ENCODE results near the gene GSN. TPM values are rescaled to one million over a fixed set of nuclear protein-coding genes. Genes with fewer than 3 reads are reported as not detected.
A peak's percentile ranks its signal among the peaks of the same experiment; 100 is the strongest.

GSN gene
- total and polyA plus RNA-seq, 5 donors from 2014 or later = 2.7 to 12.1 (median 5.2) TPM

- Histone ChIP-seq H3K9me3 (ENCODE audit: control insufficient read depth in 2 of 2, low read length in 2 of 2) (no peaks in the 10 kb centered on the region), H3K4me3 (ENCODE audit: low read depth, low read length) (no peak overlapping the region), H3K27ac (ENCODE audit: insufficient read depth, low read length, poor library complexity, severe bottlenecking) (no peak overlapping the region), H3K4me1 (ENCODE audit: control insufficient read depth, insufficient read depth, low read length, poor library complexity, severe bottlenecking) (peaks cover 3% of the 10 kb centered on the region), H3K27me3 (ENCODE audit: control insufficient read depth, insufficient read depth, low read length) (no peaks in the 10 kb centered on the region), H3K36me3 (ENCODE audit: control insufficient read depth, insufficient read depth, low read length) (peaks cover 4% of the 10 kb centered on the region)
- H3K4me3 Mint-ChIP-seq = no peak overlapping the region
- H3K27me3 Mint-ChIP-seq = no peaks in the 10 kb centered on the region
- peaks cover 0 to 4% (median 0%) of the 10 kb centered on the region in 4 donors for H3K4me1 Mint-ChIP-seq
- H3K27ac Mint-ChIP-seq = no peak overlapping the region
- peaks cover 15% of the 10 kb centered on the region for H3K36me3 Mint-ChIP-seq
- H3K9me3 Mint-ChIP-seq = no peaks in the 10 kb centered on the region
- ATAC-seq (ENCODE audit: low read depth in 2 of 2) (no peak), DNase-seq (no peak)
Measured at GRCh38 chr9:121325387-121325786, 57.4 kb downstream of the GSN start.

GRCh38 chr9:121326130-121326838 lies 58.3 kb downstream of the GSN start:
- Histone ChIP-seq H3K4me1 (ENCODE audit: control insufficient read depth, insufficient read depth, low read length, poor library complexity, severe bottlenecking) (no peaks in the 10 kb centered on the region), H3K36me3 (ENCODE audit: control insufficient read depth, insufficient read depth, low read length) (peaks cover 4% of the 10 kb centered on the region), H3K9me3 (ENCODE audit: control insufficient read depth in 2 of 2, low read length in 2 of 2) (no peaks in the 10 kb centered on the region), H3K4me3 (ENCODE audit: low read depth, low read length) (no peak overlapping the region), H3K27me3 (ENCODE audit: control insufficient read depth, insufficient read depth, low read length) (no peaks in the 10 kb centered on the region), H3K27ac (ENCODE audit: insufficient read depth, low read length, poor library complexity, severe bottlenecking) (no peak overlapping the region)
- Mint-ChIP-seq H3K4me1 (peaks cover 0 to 1% (median 0%) of the 10 kb centered on the region in 4 donors), H3K27me3 (no peaks in the 10 kb centered on the region), H3K9me3 (no peaks in the 10 kb centered on the region), H3K4me3 (no peak overlapping the region), H3K36me3 (peaks cover 18% of the 10 kb centered on the region), H3K27ac (no peak overlapping the region)
- DNase-seq (no peak), ATAC-seq (ENCODE audit: low read depth in 2 of 2) (no peak)

- Histone ChIP-seq H3K36me3 (ENCODE audit: control insufficient read depth, insufficient read depth, low read length) (peaks cover 4% of the 10 kb centered on the region), H3K4me1 (ENCODE audit: control insufficient read depth, insufficient read depth, low read length, poor library complexity, severe bottlenecking) (no peaks in the 10 kb centered on the region), H3K27me3 (ENCODE audit: control insufficient read depth, insufficient read depth, low read length) (no peaks in the 10 kb centered on the region), H3K27ac (ENCODE audit: insufficient read depth, low read length, poor library complexity, severe bottlenecking) (no peak overlapping the region), H3K4me3 (ENCODE audit: low read depth, low read length) (no peak overlapping the region), H3K9me3 (ENCODE audit: control insufficient read depth in 2 of 2, low read length in 2 of 2) (no peaks in the 10 kb centered on the region)
- H3K27me3 Mint-ChIP-seq = no peaks in the 10 kb centered on the region
- no peaks in the 10 kb centered on the region for H3K4me1 Mint-ChIP-seq
- H3K4me3 Mint-ChIP-seq = no peak overlapping the region
- peak overlapping the region in 1 of 3 donors; percentile 41 for H3K27ac Mint-ChIP-seq
- no peak for ATAC-seq (ENCODE audit: low read depth in 2 of 2)
- no peak for DNase-seq
- peaks cover 18% of the 10 kb centered on the region for H3K36me3 Mint-ChIP-seq
- H3K9me3 Mint-ChIP-seq = no peaks in the 10 kb centered on the region
Measured at GRCh38 chr9:121326901-121327613, 59.1 kb downstream of the GSN start.

- Mint-ChIP-seq H3K9me3 (peaks cover 0 to 1% (median 0%) of the 10 kb centered on the region in 7 donors), H3K27ac (no peak overlapping the region), H3K4me3 (no peak overlapping the region), H3K27me3 (no peaks in the 10 kb centered on the region), H3K4me1 (no peaks in the 10 kb centered on the region), H3K36me3 (peaks cover 18% of the 10 kb centered on the region)
- ATAC-seq (ENCODE audit: low read depth in 2 of 2) (no peak), DNase-seq (no peak)
- no peak overlapping the region for H3K27ac ChIP-seq (ENCODE audit: insufficient read depth, low read length, poor library complexity, severe bottlenecking)
- H3K9me3 ChIP-seq (ENCODE audit: control insufficient read depth in 2 of 2, low read length in 2 of 2) = no peaks in the 10 kb centered on the region
- H3K27me3 ChIP-seq (ENCODE audit: control insufficient read depth, insufficient read depth, low read length) = no peaks in the 10 kb centered on the region
- peaks cover 4% of the 10 kb centered on the region for H3K36me3 ChIP-seq (ENCODE audit: control insufficient read depth, insufficient read depth, low read length)
- no peak overlapping the region for H3K4me3 ChIP-seq (ENCODE audit: low read depth, low read length)
- H3K4me1 ChIP-seq (ENCODE audit: control insufficient read depth, insufficient read depth, low read length, poor library complexity, severe bottlenecking) = no peaks in the 10 kb centered on the region
Measured at GRCh38 chr9:121328476-121328875, 60.5 kb downstream of the GSN start.

- peaks cover 4% of the 10 kb centered on the region for H3K36me3 ChIP-seq (ENCODE audit: control insufficient read depth, insufficient read depth, low read length)
- ATAC-seq (ENCODE audit: low read depth in 2 of 2) = no peak
- H3K9me3 Mint-ChIP-seq = peaks cover 0 to 1% (median 0%) of the 10 kb centered on the region in 7 donors
- H3K27ac ChIP-seq (ENCODE audit: insufficient read depth, low read length, poor library complexity, severe bottlenecking) = no peak overlapping the region
- H3K27me3 ChIP-seq (ENCODE audit: control insufficient read depth, insufficient read depth, low read length) = no peaks in the 10 kb centered on the region
- H3K4me1 ChIP-seq (ENCODE audit: control insufficient read depth, insufficient read depth, low read length, poor library complexity, severe bottlenecking) = no peaks in the 10 kb centered on the region
- no peak for DNase-seq
- H3K9me3 ChIP-seq (ENCODE audit: control insufficient read depth in 2 of 2, low read length in 2 of 2) = no peaks in the 10 kb centered on the region
- H3K4me3 ChIP-seq (ENCODE audit: low read depth, low read length) = no peak overlapping the region
- peaks cover 18% of the 10 kb centered on the region for H3K36me3 Mint-ChIP-seq
- H3K4me1 Mint-ChIP-seq = no peaks in the 10 kb centered on the region
- H3K27ac Mint-ChIP-seq = no peak overlapping the region
- H3K27me3 Mint-ChIP-seq = no peaks in the 10 kb centered on the region
- no peak overlapping the region for H3K4me3 Mint-ChIP-seq
Measured at GRCh38 chr9:121328876-121329681, 61.1 kb downstream of the GSN start.

GRCh38 chr9:121331549-121331948 lies 63.6 kb downstream of the GSN start:
- Histone ChIP-seq H3K4me1 (ENCODE audit: control insufficient read depth, insufficient read depth, low read length, poor library complexity, severe bottlenecking) (no peaks in the 10 kb centered on the region), H3K36me3 (ENCODE audit: control insufficient read depth, insufficient read depth, low read length) (peaks cover 4% of the 10 kb centered on the region), H3K27me3 (ENCODE audit: control insufficient read depth, insufficient read depth, low read length) (no peaks in the 10 kb centered on the region), H3K4me3 (ENCODE audit: low read depth, low read length) (no peak overlapping the region), H3K9me3 (ENCODE audit: control insufficient read depth in 2 of 2, low read length in 2 of 2) (no peaks in the 10 kb centered on the region), H3K27ac (ENCODE audit: insufficient read depth, low read length, poor library complexity, severe bottlenecking) (no peak overlapping the region)
- no peaks in the 10 kb centered on the region for H3K4me1 Mint-ChIP-seq
- no peak overlapping the region for H3K4me3 Mint-ChIP-seq
- H3K27me3 Mint-ChIP-seq = no peaks in the 10 kb centered on the region
- H3K36me3 Mint-ChIP-seq = peaks cover 19% of the 10 kb centered on the region
- DNase-seq (no peak), ATAC-seq (ENCODE audit: low read depth in 2 of 2) (no peak)
- peaks cover 0 to 1% (median 0%) of the 10 kb centered on the region in 7 donors for H3K9me3 Mint-ChIP-seq
- H3K27ac Mint-ChIP-seq = no peak overlapping the region

GRCh38 chr9:121331992-121332685 lies 64.2 kb downstream of the GSN start:
- no peaks in the 10 kb centered on the region for H3K4me1 Mint-ChIP-seq
- DNase-seq (no peak), ATAC-seq (ENCODE audit: low read depth in 2 of 2) (no peak)
- peaks cover 19% of the 10 kb centered on the region for H3K36me3 Mint-ChIP-seq
- H3K9me3 ChIP-seq (ENCODE audit: control insufficient read depth in 2 of 2, low read length in 2 of 2) = no peaks in the 10 kb centered on the region
- no peaks in the 10 kb centered on the region for H3K27me3 Mint-ChIP-seq
- no peak overlapping the region for H3K4me3 ChIP-seq (ENCODE audit: low read depth, low read length)
- no peaks in the 10 kb centered on the region for H3K4me1 ChIP-seq (ENCODE audit: control insufficient read depth, insufficient read depth, low read length, poor library complexity, severe bottlenecking)
- H3K36me3 ChIP-seq (ENCODE audit: control insufficient read depth, insufficient read depth, low read length) = peaks cover 4% of the 10 kb centered on the region
- no peak overlapping the region for H3K27ac Mint-ChIP-seq
- no peaks in the 10 kb centered on the region for H3K27me3 ChIP-seq (ENCODE audit: control insufficient read depth, insufficient read depth, low read length)
- peaks cover 0 to 1% (median 0%) of the 10 kb centered on the region in 7 donors for H3K9me3 Mint-ChIP-seq
- H3K27ac ChIP-seq (ENCODE audit: insufficient read depth, low read length, poor library complexity, severe bottlenecking) = no peak overlapping the region
- H3K4me3 Mint-ChIP-seq = no peak overlapping the region
